ENCODE measurements around the gene TRIM2. TPM values are rescaled to one million over a fixed set of nuclear protein-coding genes. Genes with fewer than 3 reads are reported as not detected.

Gene TRIM2
- total and polyA plus RNA-seq, 2 of the 8 experiments (the other 6 are each of a cell fraction or from before 2014, with no cell fraction given), result 34.0 to 59.8 TPM

- Histone ChIP-seq H2BK15ac (ENCODE audit: low read length) (no peak overlapping the region), H2AK5ac (ENCODE audit: low read depth, low read length) (no peak overlapping the region), H2BK12ac (ENCODE audit: low read depth, low read length) (no peak overlapping the region), H2AFZ (ENCODE audit: low read length) (no peak overlapping the region), H3K4me2 (ENCODE audit: insufficient read depth in 1 of 2, low read depth in 2 of 2, low read length in 2 of 2) (no peak overlapping the region), H3K14ac (ENCODE audit: insufficient read length) (no peak overlapping the region), H3K4me1 (replicated peaks in 1 of 4; ENCODE audit: control insufficient read depth in 3 of 4, insufficient read depth in 4 of 4, low read length in 3 of 4) (no peaks in the 10 kb centered on the region), H3K9me3 (ENCODE audit: insufficient read depth in 2 of 2, low read depth in 1 of 2, low read length in 1 of 2) (no peaks in the 10 kb centered on the region), H3K18ac (ENCODE audit: extremely low read depth, low read length) (no peak overlapping the region), H4K8ac (ENCODE audit: extremely low read depth, insufficient read depth, low read length) (no peak overlapping the region), H4K20me1 (replicated peaks in 1 of 2; ENCODE audit: control insufficient read depth in 1 of 2, insufficient read depth in 2 of 2, low read length in 2 of 2) (no peaks in the 10 kb centered on the region), H3K4me3 (ENCODE audit: extremely low read depth in 1 of 4, insufficient read depth in 2 of 4, low read depth in 3 of 4, low read length in 4 of 4) (no peak overlapping the region), H3K4ac (replicated peaks; ENCODE audit: insufficient read length, low read depth, low read length) (no peak overlapping the region), H4K5ac (ENCODE audit: insufficient read length, low read depth, low read length) (no peak overlapping the region), H3K56ac (replicated peaks; ENCODE audit: insufficient read length, low read depth, low read length) (no peak overlapping the region), H3K27ac (ENCODE audit: low read depth, low read length) (no peak overlapping the region), H2BK5ac (ENCODE audit: low read depth, low read length) (no peak overlapping the region), H4K91ac (replicated peaks; ENCODE audit: insufficient read length, low read length) (no peak overlapping the region), H3K27me3 (replicated peaks in 1 of 4; ENCODE audit: control insufficient read depth in 3 of 4, extremely low read depth in 1 of 4, insufficient read depth in 3 of 4, low read length in 3 of 4) (no peaks in the 10 kb centered on the region), H3K9ac (replicated peaks in 1 of 4; ENCODE audit: extremely low read depth in 1 of 4, low read depth in 3 of 4, low read length in 3 of 4) (no peak overlapping the region), H3K79me1 (ENCODE audit: low read depth, low read length) (no peaks in the 10 kb centered on the region), H3K23ac (ENCODE audit: insufficient read length) (no peak overlapping the region), H3K23me2 (ENCODE audit: low read depth, low read length) (no peaks in the 10 kb centered on the region), H3K36me3 (ENCODE audit: control insufficient read depth in 2 of 4, insufficient read depth in 4 of 4, low read length in 3 of 4) (peaks cover 0 to 28% (median 6%) of the 10 kb centered on the region in 4 experiments; a peak in 4 of 8 replicates), H2BK120ac (replicated peaks; ENCODE audit: low read depth, low read length) (no peak overlapping the region), H2BK20ac (ENCODE audit: low read length) (no peak overlapping the region), H3K79me2 (ENCODE audit: control insufficient read depth in 1 of 2, insufficient read depth in 2 of 2, low read length in 2 of 2) (no peaks in the 10 kb centered on the region)
- no peak for TF ChIP-seq ATF3 (IDR thresholded peaks at IDR 0.05; ENCODE audit: insufficient read depth, low read depth, low read length)
- TF ChIP-seq SP4 (IDR thresholded peaks at IDR 0.05; ENCODE audit: low read length), result no peak
- no peak for TF ChIP-seq RBBP5 (IDR thresholded peaks at IDR 0.05; ENCODE audit: borderline replicate concordance, low read depth, low read length)
- TF ChIP-seq SUZ12 (IDR thresholded peaks at IDR 0.05; ENCODE audit: low read length), result no peak
- no peak for TF ChIP-seq USF2 (IDR thresholded peaks at IDR 0.05; ENCODE audit: low read length)
- TF ChIP-seq TEAD4 (IDR thresholded peaks at IDR 0.05; ENCODE audit: low read depth, low read length), result no peak
- TF ChIP-seq TBP (IDR thresholded peaks at IDR 0.05; ENCODE audit: low read depth, low read length), result no peak
- POLR2A ChIA-PET (ENCODE audit: partially characterized antibody), result no interaction called here
- WGBS, 2 experiments (ENCODE audit: extremely low coverage in 1 of 2, insufficient coverage in 1 of 2, insufficient read length in 1 of 2, insufficient replicate concordance in 2 of 2, low coverage in 1 of 2, low lambda C conversion rate in 2 of 2, missing lambda C conversion rate in 1 of 2), result 98% methylated on average over 6 of the region's 6 CpGs; no CpG with 5 or more reads in 1 of the 2 experiments
- FAIRE-seq (no peak), DNase-seq (ENCODE audit: low read depth in 1 of 2, low spot score in 2 of 2) (no peak)
- CTCF ChIA-PET (ENCODE audit: partially characterized antibody), result interaction anchor here (0.7 to 2.6 kb wide), 8 partner anchors 66 to 348 kb away, joined by 3 to 9 read pairs (median 3); no protein-coding TSS in a partner anchor
Observed at GRCh38 chr4:153322791-153323190, 118.5 kb downstream of the TRIM2 start.
